Lower leg skin (tissue), 4 donors: ENCODE results near the gene PTPN20. TPM values are rescaled to one million over a fixed set of nuclear protein-coding genes. Genes with fewer than 3 reads are reported as not detected.
A peak's percentile ranks its signal among the peaks of the same experiment; 100 is the strongest.

Experiments used
- DNase-seq, 2 donors: peaks; one replicate each; pipeline ENCODE4 v3.0.0-alpha.2; 2019; ENCODE audit warnings: low spot score in 2 of 2
- H3K4me3 ChIP-seq: fragments of 200-600 bp; sonication (generic); 2 replicates; pipeline ENCODE4 v1.5.1; 2017; ENCODE audit warnings: mild to moderate bottlenecking, low read depth; ENCODE audit not compliant: poor library complexity, severe bottlenecking
- POLR2A ChIP-seq, 2 donors: fragments of 450-650 bp; IDR thresholded peaks; one replicate each; pipeline ENCODE4 v1.6.1; 2016 to 2017; ENCODE audit warnings: antibody characterized with exemption in 2 of 2, mild to moderate bottlenecking in 1 of 2, moderate library complexity in 1 of 2
- WGBS, 2 donors: methylation state at CpG; one replicate each; pipeline ENCODE4 v1.1.5; 2018; 5-methylcytosine and 5-hydroxymethylcytosine counted together
- intact Hi-C: fragments of 100-400 bp; cut with DNase I; formaldehyde crosslinking; loops from one replicate; pipeline ENCODE4 v1.15.0; 2023; ENCODE audit warnings: low total_unique reads
- total RNA-seq, 4 donors: library from RNA; depleted of rRNA; stranded (reverse); fragments of >200 nt; gene quantifications; one replicate each; pipeline ENCODE4 v1.1.0, GENCODE V29; 2016
- TF ChIP-seq, protein P1 (sequence below), 3 donors: fragments of 450-650 bp; IDR thresholded peaks; one replicate each; pipeline ENCODE4 v1.5.1; 2016; ENCODE audit warnings: antibody characterized with exemption in 3 of 3, mild to moderate bottlenecking in 3 of 3, moderate library complexity in 2 of 3

The PTPN20 gene
- total RNA-seq, 4 donors from 2014 or later, result 2.2 to 6.9 (median 6.0) TPM

DNA sequence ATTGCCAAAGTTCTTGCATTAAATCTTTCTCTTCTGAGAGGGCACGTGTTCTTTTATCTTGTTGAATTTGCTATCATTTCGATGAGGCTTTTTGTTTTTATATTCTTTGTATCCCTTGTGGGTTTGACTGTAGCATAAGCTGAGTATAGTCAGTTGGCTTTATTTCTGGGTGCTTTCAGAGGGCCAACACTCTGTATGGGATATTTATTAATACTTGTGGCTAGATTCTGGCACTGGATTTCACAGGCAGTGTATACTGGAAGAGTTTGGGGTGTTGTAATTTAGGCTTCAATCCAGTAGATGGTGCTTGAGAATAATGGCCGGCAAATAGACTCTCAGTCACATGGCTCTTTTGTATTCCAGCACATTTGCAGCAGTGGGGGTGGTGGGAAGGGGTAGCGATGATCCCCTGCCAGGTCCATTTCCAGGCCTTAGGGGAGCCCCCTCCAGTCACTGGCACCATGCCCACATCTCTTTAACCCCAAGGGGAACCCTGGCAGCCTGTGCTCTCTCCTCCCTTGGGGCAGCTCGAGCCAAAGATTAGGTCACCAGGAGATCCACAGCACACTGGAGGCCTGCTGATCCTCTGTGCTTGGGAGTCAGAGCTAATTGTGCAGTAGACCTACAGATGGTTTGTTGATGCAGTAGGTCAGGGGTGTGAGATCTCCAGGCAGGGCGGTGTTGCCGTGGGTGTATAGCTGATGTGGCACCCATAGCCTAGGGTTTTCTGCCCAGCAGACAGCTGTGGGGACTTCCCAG is 81.8 kb downstream of the PTPN20 start:
- peak; percentile 37 to 88 for DNase-seq
- intact Hi-C loops, result no loop called here
- 46% methylated on average over 7 of the region's 7 CpGs for WGBS, 2 donors
- no peak overlapping the region for H3K4me3 ChIP-seq
- TF ChIP-seq POLR2A (IDR thresholded peaks at IDR 0.05), result no peak
- TF ChIP-seq, protein P1, sequence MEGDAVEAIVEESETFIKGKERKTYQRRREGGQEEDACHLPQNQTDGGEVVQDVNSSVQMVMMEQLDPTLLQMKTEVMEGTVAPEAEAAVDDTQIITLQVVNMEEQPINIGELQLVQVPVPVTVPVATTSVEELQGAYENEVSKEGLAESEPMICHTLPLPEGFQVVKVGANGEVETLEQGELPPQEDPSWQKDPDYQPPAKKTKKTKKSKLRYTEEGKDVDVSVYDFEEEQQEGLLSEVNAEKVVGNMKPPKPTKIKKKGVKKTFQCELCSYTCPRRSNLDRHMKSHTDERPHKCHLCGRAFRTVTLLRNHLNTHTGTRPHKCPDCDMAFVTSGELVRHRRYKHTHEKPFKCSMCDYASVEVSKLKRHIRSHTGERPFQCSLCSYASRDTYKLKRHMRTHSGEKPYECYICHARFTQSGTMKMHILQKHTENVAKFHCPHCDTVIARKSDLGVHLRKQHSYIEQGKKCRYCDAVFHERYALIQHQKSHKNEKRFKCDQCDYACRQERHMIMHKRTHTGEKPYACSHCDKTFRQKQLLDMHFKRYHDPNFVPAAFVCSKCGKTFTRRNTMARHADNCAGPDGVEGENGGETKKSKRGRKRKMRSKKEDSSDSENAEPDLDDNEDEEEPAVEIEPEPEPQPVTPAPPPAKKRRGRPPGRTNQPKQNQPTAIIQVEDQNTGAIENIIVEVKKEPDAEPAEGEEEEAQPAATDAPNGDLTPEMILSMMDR (IDR thresholded peaks at IDR 0.05), result no peak

DNA sequence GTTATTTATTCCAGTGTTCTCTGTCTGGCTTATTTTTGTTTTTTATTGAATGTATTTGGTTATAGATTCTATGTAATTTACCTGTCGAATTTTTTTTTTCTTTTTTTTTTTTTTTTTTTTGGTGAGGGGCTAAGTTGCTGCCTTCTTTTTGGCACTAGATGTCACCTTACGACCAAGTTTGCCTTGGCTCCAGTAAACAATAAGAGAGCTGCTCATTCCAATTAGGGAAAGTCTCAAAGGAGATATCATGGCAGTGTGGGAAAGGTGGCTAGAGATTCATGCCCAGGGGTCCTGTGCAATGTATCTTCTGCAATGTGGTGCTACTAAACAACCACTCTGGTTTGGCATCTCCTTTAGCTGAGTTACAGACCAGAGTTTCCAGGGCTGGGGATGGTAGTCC is 84.0 kb downstream of the PTPN20 start:
- no peak for DNase-seq
- H3K4me3 ChIP-seq, result no peak overlapping the region
- no peak for TF ChIP-seq POLR2A (IDR thresholded peaks at IDR 0.05)
- TF ChIP-seq, protein P1 (IDR thresholded peaks at IDR 0.05), result no peak
- WGBS, 2 donors, result 50 to 68% methylated on average over 2 of the region's 2 CpGs
- intact Hi-C loops, result no loop called here

DNA sequence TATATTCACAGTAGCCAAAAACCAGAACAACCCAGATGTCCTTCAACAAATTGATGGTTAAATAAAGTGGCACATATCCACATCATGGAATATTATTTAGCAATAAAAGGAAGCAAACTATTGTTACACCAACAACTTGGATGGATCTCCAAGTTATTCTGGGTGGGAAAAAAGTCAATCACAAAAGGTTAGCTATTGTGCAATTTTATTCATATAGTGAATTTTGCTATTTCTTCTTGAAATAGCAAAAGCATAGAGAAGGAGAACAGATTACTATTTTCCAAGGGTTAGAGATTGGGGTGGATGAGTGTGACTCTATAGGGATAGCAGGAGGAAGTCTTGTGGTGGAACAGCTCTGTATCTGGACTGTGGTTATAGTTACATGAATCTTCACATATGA is 87.0 kb downstream of the PTPN20 start:
- no peak for TF ChIP-seq POLR2A (IDR thresholded peaks at IDR 0.05)
- TF ChIP-seq, protein P1 (IDR thresholded peaks at IDR 0.05), result no peak
- H3K4me3 ChIP-seq, result no peak overlapping the region
- intact Hi-C loops, result no loop called here
- DNase-seq, result no peak

DNA sequence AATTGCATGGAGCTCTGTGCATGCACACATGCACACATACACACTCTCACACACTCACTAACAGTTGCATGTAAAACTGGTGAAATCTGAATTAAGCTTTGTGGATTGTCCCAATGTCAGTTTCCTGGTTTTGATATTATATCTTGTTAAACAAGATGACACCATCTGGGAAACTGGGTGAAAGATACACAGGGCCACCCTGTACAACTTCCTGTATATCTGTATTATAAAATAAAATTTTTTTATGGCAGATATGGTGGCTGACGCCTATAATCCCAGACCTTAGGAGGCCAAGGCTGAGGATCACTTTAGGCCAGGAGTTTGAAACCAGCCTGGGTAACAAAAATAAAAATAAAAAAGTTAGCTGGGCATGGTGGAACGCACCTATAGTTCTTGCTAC is 87.4 kb downstream of the PTPN20 start:
- 97 to 98% methylated on average over 2 of the region's 2 CpGs for WGBS, 2 donors
- no peak overlapping the region for H3K4me3 ChIP-seq
- intact Hi-C loops, result no loop called here
- no peak for TF ChIP-seq POLR2A (IDR thresholded peaks at IDR 0.05)
- TF ChIP-seq, protein P1 (IDR thresholded peaks at IDR 0.05), result no peak
- DNase-seq, result no peak

DNA sequence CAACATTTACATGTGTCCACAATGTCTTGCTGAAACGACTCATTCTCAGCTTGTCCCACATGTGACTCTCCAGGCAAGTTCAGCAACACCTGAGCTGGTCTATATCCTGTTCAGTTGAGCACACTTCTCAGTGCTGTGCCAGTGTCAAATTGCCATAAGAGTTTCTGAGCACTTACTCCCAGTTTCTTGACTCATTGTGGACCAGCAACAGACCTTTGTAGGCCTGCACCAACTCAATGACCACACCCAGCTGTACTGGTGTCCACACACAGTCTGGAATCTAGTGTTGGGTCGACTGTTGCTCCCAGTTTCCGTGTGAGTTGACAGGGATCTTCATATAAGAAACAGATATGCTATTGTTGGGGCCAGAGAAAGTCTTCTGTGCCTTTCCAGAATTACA is 88.0 kb downstream of the PTPN20 start:
- no peak for TF ChIP-seq POLR2A (IDR thresholded peaks at IDR 0.05)
- TF ChIP-seq, protein P1 (IDR thresholded peaks at IDR 0.05), result no peak
- no peak for DNase-seq
- H3K4me3 ChIP-seq, result no peak overlapping the region
- intact Hi-C loops, result no loop called here
- 75 to 78% methylated on average over 3 of the region's 3 CpGs for WGBS, 2 donors

DNA sequence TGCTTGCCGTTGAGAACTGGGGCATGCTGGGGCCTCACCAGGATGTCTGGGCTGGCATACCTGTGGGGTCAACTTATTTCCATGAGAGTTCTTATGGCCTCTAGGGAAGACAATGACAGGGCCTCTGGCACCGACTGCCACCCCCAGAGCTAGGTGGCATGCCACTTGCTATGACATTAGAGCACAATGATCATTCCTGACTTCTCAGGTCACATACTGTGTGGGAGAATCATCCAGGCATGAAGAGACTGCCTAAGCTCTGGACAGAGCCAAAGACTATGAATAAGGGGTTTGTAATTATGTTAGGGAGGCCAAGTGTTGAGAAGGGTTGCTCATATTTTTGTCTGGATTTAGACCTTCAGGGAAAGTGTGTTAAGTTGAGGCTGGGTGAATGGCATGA is 97.5 kb downstream of the PTPN20 start:
- TF ChIP-seq POLR2A (IDR thresholded peaks at IDR 0.05), result no peak
- TF ChIP-seq, protein P1 (IDR thresholded peaks at IDR 0.05), result no peak
- intact Hi-C loops, result no loop called here
- DNase-seq, result no peak
- 75 to 81% methylated on average over 2 of the region's 2 CpGs for WGBS, 2 donors
- no peak overlapping the region for H3K4me3 ChIP-seq
